Stomach (tissue), 9 donors: Measurements from ENCODE around the gene NLK. TPM values are rescaled to one million over a fixed set of nuclear protein-coding genes. Genes with fewer than 3 reads are reported as not detected.

Experiments used
- DNase-seq, 2 donors: peaks; one replicate each; pipeline versions ENCODE4 v3.0.0 to v3.0.0-alpha.2; 2013 to 2019
- H3K27ac ChIP-seq, 5 donors: fragments of 200-600 bp in 4 of 5; sonication (generic) in 4 of 5; one replicate each; pipeline ENCODE4 v1.5.1; 2013 to 2019; ENCODE audit warnings: mild to moderate bottlenecking in 1 of 5, moderate library complexity in 1 of 5
- H3K27me3 ChIP-seq, 3 donors: fragments of 200-600 bp; sonication (generic); one replicate each; pipeline ENCODE4 v1.5.1; 2017 to 2019; ENCODE audit warnings: mixed run types in 1 of 3
- H3K36me3 ChIP-seq, 4 donors: fragments of 200-600 bp; sonication (generic); 1 replicate in 3 of 4; 2 replicates in 1 of 4; pipeline ENCODE4 v1.5.1; 2016 to 2019
- H3K4me1 ChIP-seq, 4 donors: fragments of 200-600 bp; sonication (generic); one replicate each; pipeline ENCODE4 v1.5.1; 2016 to 2019
- H3K4me3 ChIP-seq, 4 donors: fragments of 200-600 bp; sonication (generic) in 3 of 4; one replicate each; pipeline ENCODE4 v1.5.1; 2016 to 2019; ENCODE audit warnings: mild to moderate bottlenecking in 1 of 4
- H3K9me3 ChIP-seq, 4 donors: fragments of 200-600 bp; sonication (generic); one replicate each; pipeline ENCODE4 v1.5.1; 2016 to 2019
- CTCF ChIP-seq, 7 experiments: fragments of 450-650 bp in 4 of 7; fragments of 200-600 bp in 3 of 7; sonication (generic) in 3 of 7; IDR thresholded peaks; one replicate each; pipeline ENCODE4 v1.5.1; 2016 to 2019; ENCODE audit warnings: antibody characterized with exemption in 7 of 7, control low read depth in 2 of 7, mild to moderate bottlenecking in 1 of 7
- EP300 ChIP-seq: sonication (generic); formaldehyde crosslinking; IDR thresholded peaks from one replicate; pipeline ENCODE4 v1.6.1; 2017; ENCODE audit warnings: antibody characterized with exemption
- POLR2A ChIP-seq, 4 donors: fragments of 450-650 bp; IDR thresholded peaks; one replicate each; pipeline ENCODE4 v1.6.1; 2016; ENCODE audit warnings: antibody characterized with exemption in 4 of 4, control low read depth in 2 of 4, mild to moderate bottlenecking in 1 of 4, moderate library complexity in 1 of 4
- POLR2AphosphoS5 ChIP-seq, 3 donors: sonication (generic); formaldehyde crosslinking; IDR thresholded peaks; one replicate each; pipeline ENCODE4 v1.6.1; 2016; ENCODE audit warnings: antibody characterized with exemption in 3 of 3
- WGBS, 5 donors: extraction: QIAGEN DNeasy Blood & Tissue Kit in 3 of 5; methylation state at CpG; one replicate each; pipeline versions ENCODE4 v1.1.5 to v1.1.7; 2013 to 2018; 5-methylcytosine and 5-hydroxymethylcytosine counted together
- intact Hi-C: fragments of 100-400 bp; cut with DNase I; formaldehyde crosslinking; loops from one replicate; pipeline ENCODE4 v1.15.1; 2023; ENCODE audit warnings: low total_unique reads
- polyA plus RNA-seq, 3 donors: library from polyadenylated mRNA; stranded (reverse); fragments of 200-250 nt; gene quantifications; one replicate each; pipeline ENCODE4 v1.2.3, GENCODE V29; 2013
- total RNA-seq, 5 donors: library from RNA; depleted of rRNA; stranded (reverse); fragments of >200 nt; gene quantifications; one replicate each; pipeline versions ENCODE4 v1.1.0 to v1.2.3, GENCODE V29; 2014 to 2016
- donor health status: healthy with polysubstance abuse.
- donor health status: Bipolar disorder and iron deficiency.
- donor health status: healthy.

NLK gene
- total and polyA plus RNA-seq, 8 donors: 4.3 to 169 (median 14.7) TPM

GRCh38 chr17:28128779-28129178, 86.3 kb downstream of the NLK start:
- Histone ChIP-seq H3K27me3 (no peaks in the 10 kb centered on the region), H3K4me3 (no peak overlapping the region), H3K36me3 (peaks cover 0 to 24% (median 16%) of the 10 kb centered on the region in 4 donors), H3K4me1 (peaks cover 0 to 12% (median 7%) of the 10 kb centered on the region in 4 donors), H3K27ac (no peak overlapping the region), H3K9me3 (no peaks in the 10 kb centered on the region)
- 91 to 98% (median 94%) methylated on average over 1 of the region's 1 CpG for WGBS, 5 donors
- DNase-seq: no peak
- intact Hi-C loops: no loop called here
- TF ChIP-seq POLR2A (IDR thresholded peaks at IDR 0.05) (no peak), POLR2AphosphoS5 (IDR thresholded peaks at IDR 0.05) (no peak), EP300 (no peak), CTCF (IDR thresholded peaks at IDR 0.05) (no peak)

GRCh38 chr17:28130472-28130871, 88.0 kb downstream of the NLK start:
- TF ChIP-seq POLR2A (IDR thresholded peaks at IDR 0.05) (no peak), CTCF (IDR thresholded peaks at IDR 0.05) (no peak), POLR2AphosphoS5 (IDR thresholded peaks at IDR 0.05) (no peak), EP300 (no peak)
- no peaks in the 10 kb centered on the region for H3K27me3 ChIP-seq
- WGBS, 5 donors: 89 to 96% (median 93%) methylated on average over 2 of the region's 2 CpGs
- H3K4me1 ChIP-seq: peaks cover 0 to 3% (median 1%) of the 10 kb centered on the region in 4 donors
- intact Hi-C loops: no loop called here
- peaks cover 0 to 14% (median 11%) of the 10 kb centered on the region in 4 donors for H3K36me3 ChIP-seq
- no peaks in the 10 kb centered on the region for H3K9me3 ChIP-seq
- no peak overlapping the region for H3K4me3 ChIP-seq
- DNase-seq: no peak
- H3K27ac ChIP-seq: no peak overlapping the region

GRCh38 chr17:28131599-28131998, 89.1 kb downstream of the NLK start:
- H3K27me3 ChIP-seq: no peaks in the 10 kb centered on the region
- H3K4me1 ChIP-seq: no peaks in the 10 kb centered on the region
- peak in 1 of 2 donors; percentile 25 for DNase-seq
- intact Hi-C loops: no loop called here
- TF ChIP-seq CTCF (IDR thresholded peaks at IDR 0.05) (no peak), EP300 (no peak), POLR2AphosphoS5 (IDR thresholded peaks at IDR 0.05) (no peak), POLR2A (IDR thresholded peaks at IDR 0.05) (no peak)
- WGBS, 5 donors: 67 to 83% (median 78%) methylated on average over 4 of the region's 4 CpGs
- no peak overlapping the region for H3K4me3 ChIP-seq
- no peaks in the 10 kb centered on the region for H3K9me3 ChIP-seq
- peaks cover 0 to 14% (median 11%) of the 10 kb centered on the region in 4 donors for H3K36me3 ChIP-seq
- no peak overlapping the region for H3K27ac ChIP-seq

GRCh38 chr17:28133562-28133970, 91.1 kb downstream of the NLK start:
- Histone ChIP-seq H3K36me3 (peaks cover 0 to 14% (median 11%) of the 10 kb centered on the region in 4 donors), H3K9me3 (no peaks in the 10 kb centered on the region), H3K4me1 (no peaks in the 10 kb centered on the region), H3K27me3 (no peaks in the 10 kb centered on the region), H3K4me3 (no peak overlapping the region), H3K27ac (no peak overlapping the region)
- intact Hi-C loops: no loop called here
- no peak for DNase-seq
- TF ChIP-seq EP300: no peak
- no peak for TF ChIP-seq POLR2A (IDR thresholded peaks at IDR 0.05)
- TF ChIP-seq CTCF (IDR thresholded peaks at IDR 0.05): no peak
- no peak for TF ChIP-seq POLR2AphosphoS5 (IDR thresholded peaks at IDR 0.05)
